ENCODE data around the gene TMEM163.

Gene TMEM163

DNA sequence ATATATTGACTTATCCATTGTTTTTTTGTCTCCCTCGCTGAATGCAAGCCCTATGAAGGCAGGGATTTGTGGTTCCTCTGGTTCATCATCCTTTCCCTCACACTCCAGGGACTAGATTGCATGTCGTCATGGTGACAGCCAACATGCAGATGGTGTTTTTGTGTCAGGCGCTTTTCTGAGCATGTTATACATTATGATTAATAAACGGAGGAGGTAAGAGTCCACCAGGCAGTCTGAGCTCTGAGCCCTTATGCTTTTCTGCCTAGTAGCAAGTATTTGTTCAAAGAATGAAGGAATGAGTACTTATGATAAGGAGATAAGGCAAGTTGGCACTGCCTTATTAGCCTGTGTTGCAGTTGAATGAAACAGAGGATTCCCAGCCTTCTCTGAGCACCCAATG, 283.3 kb downstream of the TMEM163 start:
- DNase-seq (ENCODE audit: extremely low spot score) = no peak
- TF ChIP-seq SP1 (IDR thresholded peaks at IDR 0.05) = no peak
- CTCF ChIA-PET = interaction anchor here (1.2 kb wide), 1 partner anchor 15 kb away, joined by 5 read pairs; no protein-coding TSS in a partner anchor
- POLR2A ChIA-PET = no interaction called here

DNA sequence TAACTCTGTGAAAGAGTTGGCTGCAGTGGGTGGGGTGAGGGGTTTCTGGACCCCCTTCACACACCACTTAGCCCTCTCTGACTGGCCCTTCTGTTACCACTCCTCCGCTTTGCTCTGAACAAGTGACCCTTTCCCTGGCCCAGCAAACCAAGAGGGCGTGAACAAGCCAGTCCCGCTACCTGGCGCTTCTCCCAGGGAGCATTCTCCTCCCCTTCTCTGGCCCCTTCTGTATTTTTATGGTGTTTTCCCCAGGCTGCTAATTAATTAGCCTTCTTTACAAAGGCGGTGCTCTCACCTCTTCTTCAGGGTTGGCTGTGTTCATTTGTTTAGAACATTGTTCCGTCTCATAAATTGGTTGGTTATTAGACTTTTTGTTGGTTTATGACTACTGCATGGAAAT, 284.8 kb downstream of the TMEM163 start:
- no peak for TF ChIP-seq SP1 (IDR thresholded peaks at IDR 0.05)
- TF ChIP-seq ZNF384 (IDR thresholded peaks at IDR 0.05) = no peak
- no peak for TF ChIP-seq L3MBTL2 (conservative IDR thresholded peaks at IDR 0.05)
- no peak for TF ChIP-seq CTBP1 (IDR thresholded peaks at IDR 0.05; ENCODE audit: borderline replicate concordance)
- no peak for TF ChIP-seq FOXK2 (IDR thresholded peaks at IDR 0.05)
- TF ChIP-seq ELF4 (IDR thresholded peaks at IDR 0.05) = no peak
- TF ChIP-seq SUZ12 (IDR thresholded peaks at IDR 0.05) = no peak
- ChIA-PET POLR2A (no interaction called here), CTCF (interaction anchor here (0.5 kb wide), 1 partner anchor 17 kb away, joined by 3 read pairs; no protein-coding TSS in a partner anchor)
- no peak for DNase-seq (ENCODE audit: extremely low spot score)

DNA sequence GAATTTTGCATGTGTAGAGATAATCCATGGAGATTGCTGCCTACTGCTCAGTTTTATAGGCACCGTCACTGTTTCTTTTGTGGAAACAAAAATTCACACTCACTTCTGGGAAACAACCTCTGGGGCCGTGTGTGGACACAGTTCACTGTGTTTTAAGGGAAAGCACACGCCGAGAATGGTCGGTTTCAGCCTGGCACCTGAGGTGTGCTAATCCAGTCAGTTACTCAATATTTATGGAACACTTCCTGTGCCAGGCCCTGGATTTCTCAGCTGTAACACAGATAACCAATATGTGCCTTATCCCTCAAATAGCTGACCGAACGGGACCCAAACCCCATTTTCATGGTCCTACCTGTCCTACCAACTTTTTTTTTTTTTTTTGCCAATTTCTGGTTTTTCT, 285.3 kb downstream of the TMEM163 start:
- ChIA-PET CTCF (interaction anchor here (0.5 kb wide), 1 partner anchor 17 kb away, joined by 3 read pairs; no protein-coding TSS in a partner anchor), POLR2A (no interaction called here)
- no peak for DNase-seq (ENCODE audit: extremely low spot score)
- TF ChIP-seq FOXA1 (IDR thresholded peaks at IDR 0.05) = no peak
- TF ChIP-seq, protein P1, sequence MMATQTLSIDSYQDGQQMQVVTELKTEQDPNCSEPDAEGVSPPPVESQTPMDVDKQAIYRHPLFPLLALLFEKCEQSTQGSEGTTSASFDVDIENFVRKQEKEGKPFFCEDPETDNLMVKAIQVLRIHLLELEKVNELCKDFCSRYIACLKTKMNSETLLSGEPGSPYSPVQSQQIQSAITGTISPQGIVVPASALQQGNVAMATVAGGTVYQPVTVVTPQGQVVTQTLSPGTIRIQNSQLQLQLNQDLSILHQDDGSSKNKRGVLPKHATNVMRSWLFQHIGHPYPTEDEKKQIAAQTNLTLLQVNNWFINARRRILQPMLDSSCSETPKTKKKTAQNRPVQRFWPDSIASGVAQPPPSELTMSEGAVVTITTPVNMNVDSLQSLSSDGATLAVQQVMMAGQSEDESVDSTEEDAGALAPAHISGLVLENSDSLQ (IDR thresholded peaks at IDR 0.05) = no peak
- no peak for TF ChIP-seq SUZ12 (IDR thresholded peaks at IDR 0.05)
- no peak for TF ChIP-seq BHLHE40 (IDR thresholded peaks at IDR 0.05; ENCODE audit: borderline replicate concordance)
- no peak for TF ChIP-seq SP1 (IDR thresholded peaks at IDR 0.05)
- no peak for TF ChIP-seq TARDBP (IDR thresholded peaks at IDR 0.05)
- TF ChIP-seq ELF4 (IDR thresholded peaks at IDR 0.05) = no peak
- TF ChIP-seq HDGF (IDR thresholded peaks at IDR 0.05; ENCODE audit: borderline replicate concordance) = no peak
- TF ChIP-seq FOXK2 (IDR thresholded peaks at IDR 0.05) = no peak
- no peak for TF ChIP-seq ZNF384 (IDR thresholded peaks at IDR 0.05)
- no peak for TF ChIP-seq NFRKB (IDR thresholded peaks at IDR 0.05)
- no peak for TF ChIP-seq FOXM1 (IDR thresholded peaks at IDR 0.05; ENCODE audit: borderline replicate concordance)
- TF ChIP-seq L3MBTL2 (conservative IDR thresholded peaks at IDR 0.05) = no peak
- TF ChIP-seq ARNT (IDR thresholded peaks at IDR 0.05) = no peak
- TF ChIP-seq CTBP1 (IDR thresholded peaks at IDR 0.05; ENCODE audit: borderline replicate concordance) = no peak

DNA sequence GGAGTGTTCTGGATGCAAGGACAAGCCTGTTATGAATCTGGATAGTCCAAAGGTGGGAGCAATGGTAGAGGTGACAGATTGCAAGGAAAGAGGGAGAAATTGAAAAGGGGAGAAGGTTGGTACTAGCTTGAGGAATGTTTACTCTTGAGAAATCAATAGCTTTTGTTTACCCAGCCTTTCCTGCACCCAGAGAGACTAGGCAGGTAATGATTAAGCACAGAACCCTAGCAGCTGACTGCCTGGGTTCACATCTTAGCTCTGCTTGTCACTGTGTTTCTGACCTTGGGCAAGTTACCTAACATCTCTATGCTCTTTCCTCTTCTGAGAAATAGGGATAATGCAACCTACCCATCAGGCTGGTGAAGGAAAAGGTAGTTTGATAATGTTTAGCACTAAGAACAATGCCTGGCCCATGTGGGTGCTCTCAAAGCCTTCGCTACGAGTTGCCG, 286.3 kb downstream of the TMEM163 start:
- TF ChIP-seq SUZ12 (IDR thresholded peaks at IDR 0.05) = no peak
- ChIA-PET CTCF (no interaction called here), POLR2A (no interaction called here)
- no peak for DNase-seq (ENCODE audit: extremely low spot score)

DNA sequence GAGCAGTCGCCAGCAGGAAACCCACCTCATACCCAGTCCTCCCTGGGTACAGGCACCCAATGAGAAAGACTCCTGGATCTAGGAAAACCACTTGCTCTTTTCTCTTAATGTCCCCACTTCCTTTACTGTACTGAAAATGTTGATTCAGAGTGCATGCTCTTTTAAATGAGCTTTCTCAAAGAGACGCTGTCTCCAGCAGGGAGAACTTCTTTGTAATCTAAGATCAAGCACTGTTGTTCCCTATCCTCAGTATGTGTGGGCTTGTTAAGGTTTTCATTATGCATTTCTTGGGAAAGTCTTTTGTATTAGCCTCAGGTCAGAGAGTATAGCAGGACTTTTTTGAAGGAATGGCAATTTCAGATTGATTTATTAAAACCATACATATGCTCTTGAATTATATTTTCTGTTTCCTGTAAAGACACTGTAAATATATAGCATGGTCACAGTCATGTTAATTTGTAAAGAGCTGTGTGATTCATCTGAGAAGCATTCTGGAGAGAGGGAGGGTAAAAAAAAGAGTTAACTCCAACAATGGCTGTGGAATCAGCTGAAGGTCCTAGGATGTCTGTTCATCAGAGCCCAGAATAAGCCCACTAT, 286.9 kb downstream of the TMEM163 start:
- TF ChIP-seq FOXM1 (IDR thresholded peaks at IDR 0.05; ENCODE audit: borderline replicate concordance) = no peak
- no peak for TF ChIP-seq BHLHE40 (IDR thresholded peaks at IDR 0.05; ENCODE audit: borderline replicate concordance)
- TF ChIP-seq CTBP1 (IDR thresholded peaks at IDR 0.05; ENCODE audit: borderline replicate concordance) = no peak
- TF ChIP-seq L3MBTL2 (conservative IDR thresholded peaks at IDR 0.05) = no peak
- TF ChIP-seq FOXK2 (IDR thresholded peaks at IDR 0.05) = no peak
- TF ChIP-seq FOXA1 (IDR thresholded peaks at IDR 0.05) = no peak
- no peak for TF ChIP-seq LEF1 (IDR thresholded peaks at IDR 0.05; ENCODE audit: borderline replicate concordance)
- TF ChIP-seq NFRKB (IDR thresholded peaks at IDR 0.05) = no peak
- DNase-seq (ENCODE audit: extremely low spot score) = no peak
- CTCF ChIA-PET = no interaction called here
- POLR2A ChIA-PET = interaction anchor here (0.5 kb wide), 1 partner anchor 314 kb away, joined by 3 read pairs; no protein-coding TSS in a partner anchor

DNA sequence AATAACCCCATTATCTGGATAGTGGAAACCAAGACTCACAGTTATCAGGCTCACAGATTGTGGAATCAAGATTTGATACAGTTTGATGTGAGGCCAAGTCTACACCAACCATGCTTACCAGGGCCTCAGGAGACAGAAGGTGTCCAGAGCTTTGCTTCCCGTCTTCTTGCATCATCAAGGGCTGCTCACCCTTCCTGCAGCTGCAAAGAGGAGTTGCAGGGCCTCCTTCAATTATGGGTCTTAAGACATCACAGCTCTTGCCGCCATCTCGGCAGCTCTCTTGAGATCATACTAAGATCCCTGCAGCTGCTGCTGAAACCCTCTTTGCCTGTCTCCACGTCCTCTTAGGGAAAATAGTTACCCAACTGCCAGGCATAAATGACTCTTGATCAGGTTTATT, 288.9 kb downstream of the TMEM163 start:
- no peak for TF ChIP-seq ARNT (IDR thresholded peaks at IDR 0.05)
- TF ChIP-seq, protein P1 (IDR thresholded peaks at IDR 0.05) = no peak
- no peak for TF ChIP-seq ELF4 (IDR thresholded peaks at IDR 0.05)
- no peak for TF ChIP-seq LEF1 (IDR thresholded peaks at IDR 0.05; ENCODE audit: borderline replicate concordance)
- no peak for TF ChIP-seq FOXA1 (IDR thresholded peaks at IDR 0.05)
- TF ChIP-seq SUZ12 (IDR thresholded peaks at IDR 0.05) = no peak
- TF ChIP-seq SP1 (IDR thresholded peaks at IDR 0.05) = no peak
- no peak for TF ChIP-seq L3MBTL2 (conservative IDR thresholded peaks at IDR 0.05)
- no peak for TF ChIP-seq TARDBP (IDR thresholded peaks at IDR 0.05)
- TF ChIP-seq HDGF (IDR thresholded peaks at IDR 0.05; ENCODE audit: borderline replicate concordance) = no peak
- no peak for TF ChIP-seq ZNF384 (IDR thresholded peaks at IDR 0.05)
- TF ChIP-seq NFRKB (IDR thresholded peaks at IDR 0.05) = no peak
- TF ChIP-seq CTBP1 (IDR thresholded peaks at IDR 0.05; ENCODE audit: borderline replicate concordance) = no peak
- TF ChIP-seq FOXM1 (IDR thresholded peaks at IDR 0.05; ENCODE audit: borderline replicate concordance) = no peak
- TF ChIP-seq BHLHE40 (IDR thresholded peaks at IDR 0.05; ENCODE audit: borderline replicate concordance) = no peak
- no peak for TF ChIP-seq FOXK2 (IDR thresholded peaks at IDR 0.05)
- CTCF ChIA-PET = no interaction called here
- POLR2A ChIA-PET = no interaction called here
- no peak for DNase-seq (ENCODE audit: extremely low spot score)

DNA sequence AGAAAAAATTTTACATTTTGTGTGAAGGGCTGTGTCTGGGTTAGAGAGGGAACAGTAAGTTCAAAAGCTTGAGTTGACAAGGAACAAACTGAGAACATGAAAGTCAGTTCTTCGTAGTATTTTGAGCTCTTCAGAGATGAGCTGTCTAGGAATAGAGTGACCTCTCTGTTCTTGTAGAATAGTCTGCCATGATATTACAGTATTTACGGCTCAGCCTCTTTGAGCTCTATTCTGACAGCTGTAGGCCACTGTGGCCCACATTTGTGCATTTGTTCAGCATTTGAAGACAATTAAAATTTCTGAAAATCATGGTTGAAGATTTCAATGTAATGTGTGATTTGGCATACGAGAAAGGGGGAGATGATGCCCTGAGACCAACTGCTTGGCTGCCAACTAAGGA, 292.1 kb downstream of the TMEM163 start:
- ChIA-PET CTCF (interaction anchor here (0.6 kb wide), 1 partner anchor 589 kb away, joined by 3 read pairs; no protein-coding TSS in a partner anchor), POLR2A (no interaction called here)
- DNase-seq (ENCODE audit: extremely low spot score) = no peak
- TF ChIP-seq ZNF384 (IDR thresholded peaks at IDR 0.05) = no peak
- TF ChIP-seq, protein P1 (IDR thresholded peaks at IDR 0.05) = no peak
- no peak for TF ChIP-seq HDGF (IDR thresholded peaks at IDR 0.05; ENCODE audit: borderline replicate concordance)
- no peak for TF ChIP-seq BHLHE40 (IDR thresholded peaks at IDR 0.05; ENCODE audit: borderline replicate concordance)
- TF ChIP-seq FOXM1 (IDR thresholded peaks at IDR 0.05; ENCODE audit: borderline replicate concordance) = no peak
- TF ChIP-seq FOXA1 (IDR thresholded peaks at IDR 0.05) = no peak
- TF ChIP-seq FOXK2 (IDR thresholded peaks at IDR 0.05) = no peak
- TF ChIP-seq SP1 (IDR thresholded peaks at IDR 0.05) = no peak
- TF ChIP-seq LEF1 (IDR thresholded peaks at IDR 0.05; ENCODE audit: borderline replicate concordance) = no peak
- TF ChIP-seq ELF4 (IDR thresholded peaks at IDR 0.05) = no peak
- TF ChIP-seq NFRKB (IDR thresholded peaks at IDR 0.05) = no peak
- TF ChIP-seq CTBP1 (IDR thresholded peaks at IDR 0.05; ENCODE audit: borderline replicate concordance) = no peak

All from HEK293T (cell line).